ENCODE data around the gene RAI1.

The RAI1 gene

GRCh38 chr17:17647524-17648178 lies 33.6 kb upstream of the RAI1 start:
- ChIA-PET POLR2A (no interaction called here), CTCF (interaction anchor here (0.6 kb wide), 1 partner anchor 14 kb away, joined by 3 read pairs; no protein-coding TSS in a partner anchor)
- TF ChIP-seq NFRKB (IDR thresholded peaks at IDR 0.05), result no peak
- TF ChIP-seq SUZ12 (IDR thresholded peaks at IDR 0.05), result no peak
- no peak for TF ChIP-seq PKNOX1 (IDR thresholded peaks at IDR 0.05)
- no peak for TF ChIP-seq ZNF384 (IDR thresholded peaks at IDR 0.05)
- no peak for TF ChIP-seq BHLHE40 (IDR thresholded peaks at IDR 0.05; ENCODE audit: borderline replicate concordance)
- no peak for TF ChIP-seq L3MBTL2 (conservative IDR thresholded peaks at IDR 0.05)
- TF ChIP-seq CTBP1 (IDR thresholded peaks at IDR 0.05; ENCODE audit: borderline replicate concordance), result no peak
- no peak for TF ChIP-seq LEF1 (IDR thresholded peaks at IDR 0.05; ENCODE audit: borderline replicate concordance)
- TF ChIP-seq TARDBP (IDR thresholded peaks at IDR 0.05), result no peak
- TF ChIP-seq ELF4 (IDR thresholded peaks at IDR 0.05), result no peak
- no peak for TF ChIP-seq FOXA1 (IDR thresholded peaks at IDR 0.05)
- TF ChIP-seq HDGF (IDR thresholded peaks at IDR 0.05; ENCODE audit: borderline replicate concordance), result no peak
- TF ChIP-seq SP1 (IDR thresholded peaks at IDR 0.05), result no peak
- no peak for TF ChIP-seq FOXM1 (IDR thresholded peaks at IDR 0.05; ENCODE audit: borderline replicate concordance)
- no peak for DNase-seq (ENCODE audit: extremely low spot score)

GRCh38 chr17:17648762-17649161 lies 32.5 kb upstream of the RAI1 start:
- ChIA-PET CTCF (no interaction called here), POLR2A (no interaction called here)
- no peak for DNase-seq (ENCODE audit: extremely low spot score)
- TF ChIP-seq ARNT (IDR thresholded peaks at IDR 0.05), result no peak
- TF ChIP-seq SUZ12 (IDR thresholded peaks at IDR 0.05), result no peak
- no peak for TF ChIP-seq TARDBP (IDR thresholded peaks at IDR 0.05)
- TF ChIP-seq FOXM1 (IDR thresholded peaks at IDR 0.05; ENCODE audit: borderline replicate concordance), result no peak
- TF ChIP-seq NFRKB (IDR thresholded peaks at IDR 0.05), result no peak
- no peak for TF ChIP-seq CTBP1 (IDR thresholded peaks at IDR 0.05; ENCODE audit: borderline replicate concordance)
- no peak for TF ChIP-seq FOXK2 (IDR thresholded peaks at IDR 0.05)
- no peak for TF ChIP-seq HDGF (IDR thresholded peaks at IDR 0.05; ENCODE audit: borderline replicate concordance)
- no peak for TF ChIP-seq PKNOX1 (IDR thresholded peaks at IDR 0.05)
- no peak for TF ChIP-seq FOXA1 (IDR thresholded peaks at IDR 0.05)
- TF ChIP-seq L3MBTL2 (conservative IDR thresholded peaks at IDR 0.05), result no peak
- TF ChIP-seq ZNF384 (IDR thresholded peaks at IDR 0.05), result no peak
- no peak for TF ChIP-seq SP1 (IDR thresholded peaks at IDR 0.05)
- TF ChIP-seq ELF4 (IDR thresholded peaks at IDR 0.05), result no peak
- TF ChIP-seq LEF1 (IDR thresholded peaks at IDR 0.05; ENCODE audit: borderline replicate concordance), result no peak
- no peak for TF ChIP-seq BHLHE40 (IDR thresholded peaks at IDR 0.05; ENCODE audit: borderline replicate concordance)

- CTCF ChIA-PET, result no interaction called here
Observed at GRCh38 chr17:17650959-17651358, 30.3 kb upstream of the RAI1 start.

GRCh38 chr17:17653343-17653742 lies 27.9 kb upstream of the RAI1 start:
- TF ChIP-seq HDGF (IDR thresholded peaks at IDR 0.05; ENCODE audit: borderline replicate concordance) (no peak), ELF4 (IDR thresholded peaks at IDR 0.05) (no peak), L3MBTL2 (conservative IDR thresholded peaks at IDR 0.05) (no peak), LEF1 (IDR thresholded peaks at IDR 0.05; ENCODE audit: borderline replicate concordance) (no peak), FOXA1 (IDR thresholded peaks at IDR 0.05) (no peak), FOXK2 (IDR thresholded peaks at IDR 0.05) (no peak), SP1 (IDR thresholded peaks at IDR 0.05) (no peak), NFRKB (IDR thresholded peaks at IDR 0.05) (no peak), ZNF384 (IDR thresholded peaks at IDR 0.05) (no peak), ARNT (IDR thresholded peaks at IDR 0.05) (no peak), CTBP1 (IDR thresholded peaks at IDR 0.05; ENCODE audit: borderline replicate concordance) (no peak), TARDBP (IDR thresholded peaks at IDR 0.05) (no peak), PKNOX1 (IDR thresholded peaks at IDR 0.05) (no peak), BHLHE40 (IDR thresholded peaks at IDR 0.05; ENCODE audit: borderline replicate concordance) (no peak), SUZ12 (IDR thresholded peaks at IDR 0.05) (no peak), FOXM1 (IDR thresholded peaks at IDR 0.05; ENCODE audit: borderline replicate concordance) (no peak)
- ChIA-PET POLR2A (interaction anchor here (1.4 kb wide), 1 partner anchor 62 kb away, joined by 5 read pairs; the partner anchor contains the start of gene PEMT), CTCF (interaction anchor here (1.9 kb wide), 1 partner anchor 40 kb away, joined by 4 read pairs; no protein-coding TSS in a partner anchor)
- no peak for DNase-seq (ENCODE audit: extremely low spot score)

More at GRCh38 chr17:17650959-17651358, 30.3 kb upstream of the RAI1 start:
- no peak for TF ChIP-seq FOXM1 (IDR thresholded peaks at IDR 0.05; ENCODE audit: borderline replicate concordance)
- TF ChIP-seq BHLHE40 (IDR thresholded peaks at IDR 0.05; ENCODE audit: borderline replicate concordance), result no peak
- no peak for TF ChIP-seq SUZ12 (IDR thresholded peaks at IDR 0.05)
- TF ChIP-seq ARNT (IDR thresholded peaks at IDR 0.05), result no peak
- no peak for TF ChIP-seq HDGF (IDR thresholded peaks at IDR 0.05; ENCODE audit: borderline replicate concordance)
- TF ChIP-seq NFRKB (IDR thresholded peaks at IDR 0.05), result no peak
- no peak for TF ChIP-seq FOXA1 (IDR thresholded peaks at IDR 0.05)
- TF ChIP-seq CTBP1 (IDR thresholded peaks at IDR 0.05; ENCODE audit: borderline replicate concordance), result no peak
- TF ChIP-seq ELF4 (IDR thresholded peaks at IDR 0.05), result no peak
- TF ChIP-seq PKNOX1 (IDR thresholded peaks at IDR 0.05), result no peak
- no peak for TF ChIP-seq SP1 (IDR thresholded peaks at IDR 0.05)
- TF ChIP-seq TARDBP (IDR thresholded peaks at IDR 0.05), result no peak
- no peak for TF ChIP-seq ZNF384 (IDR thresholded peaks at IDR 0.05)
- DNase-seq (ENCODE audit: extremely low spot score), result no peak
- POLR2A ChIA-PET, result no interaction called here

GRCh38 chr17:17659340-17659739 lies 21.9 kb upstream of the RAI1 start:
- no peak for DNase-seq (ENCODE audit: extremely low spot score)
- POLR2A ChIA-PET, result no interaction called here
- CTCF ChIA-PET, result no interaction called here
- TF ChIP-seq FOXM1 (IDR thresholded peaks at IDR 0.05; ENCODE audit: borderline replicate concordance) (no peak), FOXA1 (IDR thresholded peaks at IDR 0.05) (no peak), PKNOX1 (IDR thresholded peaks at IDR 0.05) (no peak), ZNF384 (IDR thresholded peaks at IDR 0.05) (no peak), SUZ12 (IDR thresholded peaks at IDR 0.05) (no peak), SP1 (IDR thresholded peaks at IDR 0.05) (no peak), NFRKB (IDR thresholded peaks at IDR 0.05) (no peak), FOXK2 (IDR thresholded peaks at IDR 0.05) (no peak), ARNT (IDR thresholded peaks at IDR 0.05) (no peak), BHLHE40 (IDR thresholded peaks at IDR 0.05; ENCODE audit: borderline replicate concordance) (no peak), ELF4 (IDR thresholded peaks at IDR 0.05) (no peak), LEF1 (IDR thresholded peaks at IDR 0.05; ENCODE audit: borderline replicate concordance) (no peak), HDGF (IDR thresholded peaks at IDR 0.05; ENCODE audit: borderline replicate concordance) (no peak), CTBP1 (IDR thresholded peaks at IDR 0.05; ENCODE audit: borderline replicate concordance) (no peak)

Measured in HEK293T (cell line).